Muscle layer of colon (tissue), 2 donors: ENCODE measurements around the gene TOR4A.

Source experiments
- H3K27ac ChIP-seq: one replicate; pipeline ENCODE4 v1.7.0; 2013; ENCODE audit warnings: low read depth, mild to moderate bottlenecking, low read length, moderate library complexity
- H3K27me3 ChIP-seq, 2 donors: one replicate each; pipeline ENCODE4 v1.7.0; 2013; ENCODE audit warnings: low read length in 2 of 2, mild to moderate bottlenecking in 2 of 2; ENCODE audit not compliant: insufficient read depth in 2 of 2, control insufficient read depth in 1 of 2
- H3K36me3 ChIP-seq: one replicate; pipeline ENCODE4 v1.7.0; 2013; ENCODE audit warnings: mild to moderate bottlenecking, low read length; ENCODE audit not compliant: insufficient read depth
- H3K4me1 ChIP-seq: one replicate; pipeline ENCODE4 v1.7.0; 2013; ENCODE audit warnings: mild to moderate bottlenecking, low read length; ENCODE audit not compliant: insufficient read depth
- H3K4me3 ChIP-seq, 2 donors: one replicate each; pipeline ENCODE4 v1.7.0; 2013; ENCODE audit warnings: low read length in 2 of 2, low read depth in 1 of 2, mild to moderate bottlenecking in 1 of 2, moderate library complexity in 1 of 2
- H3K9ac ChIP-seq: one replicate; pipeline ENCODE4 v1.7.0; 2013; ENCODE audit warnings: low read length
- H3K9me3 ChIP-seq: one replicate; pipeline ENCODE4 v1.7.0; 2013; ENCODE audit warnings: mild to moderate bottlenecking, low read length
- donor health status: abdominal sarcoma.
- donor health status: Adenocarcinoma of cecum.

The TOR4A gene

DNA sequence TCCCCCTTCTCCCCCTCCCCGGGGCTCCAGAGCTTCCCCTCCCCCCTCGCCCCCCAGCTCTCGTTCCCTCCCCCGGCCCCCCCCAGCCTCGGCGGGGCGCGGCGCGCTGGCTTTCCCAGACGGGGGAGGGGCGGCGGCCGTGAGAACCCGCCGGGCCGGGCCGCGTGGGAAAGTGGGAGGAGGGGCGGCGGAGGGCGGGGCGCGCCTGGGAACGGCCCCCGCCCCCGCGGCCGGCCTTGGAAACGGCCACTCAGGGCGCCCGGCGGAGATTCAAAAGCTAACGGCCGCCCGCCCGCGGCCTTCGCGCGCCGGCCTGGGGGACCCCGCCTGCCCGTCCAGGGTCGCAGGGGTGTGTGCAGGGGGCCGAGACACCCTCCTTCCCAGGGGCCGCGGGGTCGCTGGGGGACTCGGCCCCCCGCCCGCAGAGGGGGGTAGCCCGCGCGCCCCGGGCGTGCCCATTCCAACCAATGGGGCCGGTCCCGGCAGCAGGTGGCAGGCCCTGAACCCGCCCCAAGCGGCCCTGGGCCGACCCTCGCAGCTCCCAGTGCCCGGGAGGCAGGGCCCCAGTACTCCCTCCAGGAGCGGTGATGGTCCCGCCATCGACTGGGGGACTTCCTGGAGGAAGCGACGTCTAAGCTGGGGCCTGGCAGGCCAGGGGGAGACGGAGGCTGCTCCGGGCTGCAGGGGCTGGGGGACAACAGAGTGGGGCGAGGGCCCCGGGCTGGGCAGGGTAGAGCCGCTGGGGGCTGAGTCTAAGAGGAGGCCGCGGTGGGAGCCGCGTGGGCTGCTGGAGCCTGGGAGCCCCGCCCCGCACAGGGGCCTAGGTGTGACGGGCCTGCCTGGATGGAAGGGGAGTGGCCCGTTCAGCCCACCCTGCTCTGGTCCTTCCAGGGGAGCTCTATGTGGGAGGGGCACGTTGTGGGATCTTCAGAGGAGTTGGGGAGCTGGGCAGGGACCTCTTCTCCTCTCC lies 38.8 kb downstream of the TOR4A start:
- no peaks in the 10 kb centered on the region for H3K9me3 ChIP-seq
- peaks cover 0 to 29% of the 10 kb centered on the region in 2 donors for H3K27me3 ChIP-seq
- no peaks in the 10 kb centered on the region for H3K36me3 ChIP-seq
- no peak overlapping the region for H3K27ac ChIP-seq
- no peaks in the 10 kb centered on the region for H3K4me1 ChIP-seq
- H3K4me3 ChIP-seq = no peak overlapping the region
- H3K9ac ChIP-seq = no peak overlapping the region

DNA sequence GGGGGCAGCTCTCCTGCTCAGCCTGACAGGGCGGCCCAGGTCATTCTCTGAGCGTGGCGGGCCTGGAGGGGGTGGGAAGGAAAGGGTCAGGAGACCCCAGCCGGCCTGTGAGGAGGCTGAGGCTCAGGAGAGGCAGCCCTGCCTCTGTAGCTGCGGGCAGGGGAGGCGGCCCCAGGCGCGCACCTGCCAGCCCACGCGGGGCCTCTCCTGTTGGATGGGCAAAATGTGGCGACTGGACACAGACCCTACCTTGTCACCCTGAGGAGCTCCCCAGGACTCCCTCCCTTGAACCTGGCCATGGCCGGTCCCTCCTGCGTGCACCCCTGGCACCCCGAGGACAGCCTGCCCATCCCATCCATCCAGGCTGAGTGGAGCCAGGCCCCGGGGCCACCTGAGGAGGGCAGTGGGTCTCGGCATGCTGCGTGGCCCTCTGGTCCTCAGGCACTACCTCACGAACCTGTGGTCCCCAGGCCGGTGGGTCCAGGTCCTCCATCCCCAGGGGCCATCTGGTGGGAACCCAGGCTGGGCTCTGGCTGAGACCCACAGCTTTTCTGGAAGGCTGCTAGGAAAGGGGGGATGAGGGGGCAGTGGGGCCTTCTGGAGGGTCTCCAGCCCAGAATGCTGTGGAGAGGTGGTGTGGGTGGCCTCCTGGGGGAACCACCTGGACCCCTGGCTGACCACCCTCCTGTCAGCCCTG lies 39.6 kb downstream of the TOR4A start:
- H3K9me3 ChIP-seq = no peaks in the 10 kb centered on the region
- peaks cover 0 to 29% of the 10 kb centered on the region in 2 donors for H3K27me3 ChIP-seq
- H3K4me1 ChIP-seq = no peaks in the 10 kb centered on the region
- no peaks in the 10 kb centered on the region for H3K36me3 ChIP-seq
- no peak overlapping the region for H3K4me3 ChIP-seq
- no peak overlapping the region for H3K9ac ChIP-seq
- H3K27ac ChIP-seq = no peak overlapping the region

DNA sequence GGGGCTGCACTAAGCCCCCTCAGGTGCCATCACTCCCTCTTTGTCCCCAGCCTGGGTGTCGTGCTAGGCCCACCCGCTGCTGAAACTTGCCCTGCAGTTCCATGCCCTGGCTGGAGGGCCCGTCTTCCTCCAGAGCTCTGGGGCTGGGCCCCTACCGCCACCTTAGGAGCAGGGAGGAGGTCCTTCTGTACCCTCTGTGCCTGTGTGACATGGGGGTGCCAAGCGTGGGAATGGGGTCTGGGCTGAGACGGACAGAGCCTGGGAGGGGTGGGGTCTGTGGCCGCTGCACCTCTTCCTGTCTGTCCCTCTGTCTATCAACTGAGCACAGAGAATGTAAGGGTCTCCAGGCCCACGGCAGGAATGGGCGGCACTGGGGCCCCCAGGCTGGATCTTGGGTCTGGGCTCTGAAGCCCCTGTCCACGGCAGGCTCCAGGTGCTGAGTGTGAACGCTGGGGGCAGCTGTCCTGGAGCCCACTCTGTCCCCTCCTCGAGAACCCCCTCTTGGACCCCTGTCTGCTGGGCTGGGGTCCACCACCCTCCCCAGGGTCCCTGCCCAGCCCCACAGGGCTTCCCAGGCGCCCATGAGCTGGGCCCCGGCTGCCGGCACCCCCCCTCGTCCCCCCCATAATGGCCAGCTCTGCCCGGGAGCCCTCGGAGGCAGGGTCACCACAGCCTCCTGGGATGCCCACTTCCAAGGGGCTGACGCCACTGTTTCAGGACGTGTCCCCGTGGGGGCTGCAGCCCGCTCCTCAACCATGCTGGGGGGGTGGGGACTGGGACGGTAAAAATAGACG lies 40.4 kb downstream of the TOR4A start:
- H3K4me3 ChIP-seq = no peak overlapping the region
- H3K4me1 ChIP-seq = no peaks in the 10 kb centered on the region
- H3K9ac ChIP-seq = no peak overlapping the region
- H3K27me3 ChIP-seq = peaks cover 0 to 29% of the 10 kb centered on the region in 2 donors
- no peaks in the 10 kb centered on the region for H3K36me3 ChIP-seq
- no peaks in the 10 kb centered on the region for H3K9me3 ChIP-seq
- no peak overlapping the region for H3K27ac ChIP-seq

DNA sequence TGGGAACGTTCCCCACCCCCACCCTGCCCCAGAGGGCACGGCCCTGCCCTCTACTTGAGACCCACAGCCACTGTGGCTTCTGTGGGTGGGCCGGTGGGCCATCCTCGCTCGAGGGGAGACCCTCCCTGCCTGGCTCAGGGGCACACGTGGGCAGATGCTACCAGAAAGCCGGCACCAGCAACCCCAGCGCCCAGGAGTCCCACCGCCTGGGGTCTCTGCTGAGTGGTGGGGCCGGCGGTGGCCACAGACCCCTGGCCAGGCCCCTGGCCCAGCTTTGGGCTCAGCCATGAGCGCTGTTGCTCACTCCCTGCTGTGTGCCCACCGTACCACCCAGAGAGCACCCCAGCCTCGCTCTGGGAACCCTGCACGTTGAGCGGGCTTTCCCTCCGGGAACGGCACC lies 41.1 kb downstream of the TOR4A start:
- Histone ChIP-seq H3K27ac (no peak overlapping the region), H3K9me3 (no peaks in the 10 kb centered on the region), H3K36me3 (no peaks in the 10 kb centered on the region), H3K27me3 (peaks cover 0 to 29% of the 10 kb centered on the region in 2 donors), H3K4me1 (no peaks in the 10 kb centered on the region), H3K4me3 (no peak overlapping the region), H3K9ac (no peak overlapping the region)

DNA sequence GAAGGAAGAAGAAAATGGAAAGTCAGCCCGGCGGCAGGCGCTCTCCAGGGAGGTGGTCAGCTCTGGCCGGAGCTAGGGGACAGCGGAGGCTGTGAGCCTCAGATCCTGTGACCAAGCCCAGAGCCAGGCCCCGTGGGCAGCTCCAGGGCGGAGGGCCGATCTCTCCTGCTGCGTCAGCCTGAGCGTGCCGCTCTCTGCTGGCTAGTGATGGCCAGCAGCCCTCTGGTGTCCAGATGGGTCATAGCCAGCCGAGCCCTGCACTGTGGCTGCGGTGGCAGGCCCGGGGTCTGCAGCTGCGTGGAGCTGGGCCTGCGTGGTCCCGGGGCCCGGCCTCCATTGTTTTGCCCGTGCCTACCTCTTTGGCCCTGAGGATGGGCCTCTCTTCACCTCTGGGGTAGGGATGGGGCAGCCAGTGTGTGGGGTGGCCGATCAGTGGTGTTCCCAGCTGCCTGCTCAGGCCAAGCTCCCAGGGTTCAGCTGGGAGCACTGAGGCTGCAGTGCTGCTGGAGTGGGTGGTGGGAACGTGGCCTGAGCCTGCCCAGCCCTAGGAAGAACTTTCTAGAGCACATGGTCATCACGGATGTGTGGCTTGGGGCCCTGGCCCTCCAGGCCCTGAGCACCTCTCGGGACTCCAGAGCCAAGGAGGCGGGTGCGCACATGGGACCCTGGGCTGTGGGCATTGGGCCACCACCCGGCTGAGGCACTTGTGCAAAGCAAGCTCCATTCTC lies 41.6 kb downstream of the TOR4A start:
- no peak overlapping the region for H3K4me3 ChIP-seq
- H3K36me3 ChIP-seq = no peaks in the 10 kb centered on the region
- H3K27ac ChIP-seq = no peak overlapping the region
- H3K4me1 ChIP-seq = no peaks in the 10 kb centered on the region
- H3K27me3 ChIP-seq = peaks cover 0 to 29% of the 10 kb centered on the region in 2 donors
- H3K9ac ChIP-seq = no peak overlapping the region
- H3K9me3 ChIP-seq = no peaks in the 10 kb centered on the region

DNA sequence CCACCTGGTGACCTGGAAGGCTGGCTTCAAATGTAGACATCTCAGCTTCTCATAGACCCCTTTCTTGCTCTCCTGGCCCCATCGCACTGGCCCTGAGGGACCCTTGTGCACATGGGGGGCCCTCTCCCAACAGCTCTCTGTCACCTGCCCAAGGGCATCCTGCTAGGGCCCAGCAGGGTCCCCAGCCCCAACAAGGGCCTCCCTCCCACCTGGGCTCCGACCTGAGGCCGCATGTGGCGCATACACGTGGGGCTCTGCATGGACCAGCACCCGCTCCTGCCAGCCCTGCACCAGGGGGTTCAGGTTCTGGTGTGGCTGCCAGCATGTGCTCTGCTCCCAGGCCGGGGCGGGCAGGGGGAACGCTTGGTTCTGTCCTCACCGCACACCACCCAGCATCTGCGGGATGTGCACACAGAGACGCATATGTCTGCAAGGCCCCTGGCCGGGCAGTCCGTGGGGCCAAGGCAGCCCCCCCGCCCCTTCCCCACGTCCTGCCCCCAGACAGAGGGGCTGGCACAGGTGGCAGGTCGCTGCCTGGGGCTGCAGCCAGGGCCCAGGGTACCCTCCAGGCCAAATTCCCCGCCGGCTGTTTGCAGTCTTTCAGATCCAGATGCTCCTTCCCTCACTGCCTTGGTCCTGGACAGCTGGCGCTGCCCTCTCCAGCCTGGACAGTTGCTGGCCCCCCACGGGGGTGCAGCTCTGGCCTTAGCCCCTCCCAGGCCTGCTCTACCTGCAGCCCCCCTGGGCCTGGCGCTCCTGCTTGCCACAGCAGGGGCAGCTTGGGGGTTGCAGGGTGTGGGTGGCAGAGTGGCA lies 42.4 kb downstream of the TOR4A start:
- Histone ChIP-seq H3K9me3 (no peaks in the 10 kb centered on the region), H3K27ac (no peak overlapping the region), H3K27me3 (peaks cover 0 to 29% of the 10 kb centered on the region in 2 donors), H3K36me3 (no peaks in the 10 kb centered on the region), H3K9ac (no peak overlapping the region), H3K4me3 (no peak overlapping the region), H3K4me1 (no peaks in the 10 kb centered on the region)

DNA sequence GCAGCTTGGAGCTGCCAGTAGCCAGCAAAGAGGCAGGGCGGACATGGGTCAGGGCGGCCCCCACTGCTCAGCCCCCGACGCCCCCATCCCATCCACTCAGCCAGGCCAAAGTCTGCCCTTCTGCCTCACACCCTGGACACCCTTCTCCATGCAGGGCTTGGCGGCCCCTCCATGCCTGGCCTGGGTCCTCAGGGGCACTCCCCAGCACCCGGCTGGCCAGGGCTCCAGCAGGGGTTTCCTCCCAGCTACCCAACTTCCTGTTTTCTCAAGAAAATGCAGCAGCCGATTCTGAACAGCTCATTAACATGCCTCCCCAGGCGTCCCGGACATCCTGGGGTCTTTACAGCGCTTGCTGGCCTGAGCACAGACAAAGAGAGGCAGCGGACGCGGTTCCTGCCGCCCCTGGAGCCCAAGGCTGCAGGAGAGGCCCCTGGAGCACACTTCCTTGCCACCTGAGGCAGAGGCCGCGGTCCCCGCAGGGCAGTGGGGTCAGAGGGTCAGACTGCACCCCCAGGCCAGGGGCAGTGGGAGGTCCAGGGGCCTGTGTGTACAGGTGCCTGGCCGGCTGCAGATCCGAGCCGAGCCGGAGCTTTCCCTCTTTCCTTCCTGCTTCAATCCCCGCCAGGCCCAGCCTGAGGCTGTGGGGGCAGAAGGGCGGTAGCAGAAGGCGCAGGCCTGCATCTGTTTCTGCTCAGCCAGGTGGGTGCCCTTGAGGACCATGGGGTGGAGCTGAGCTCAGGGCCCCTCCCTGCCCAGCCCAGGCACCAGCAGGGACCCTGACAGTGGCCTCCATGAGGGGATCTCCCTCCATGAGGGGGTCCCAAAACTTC lies 43.2 kb downstream of the TOR4A start:
- H3K36me3 ChIP-seq = no peaks in the 10 kb centered on the region
- H3K27me3 ChIP-seq = peaks cover 0 to 22% of the 10 kb centered on the region in 2 donors
- no peak overlapping the region for H3K4me3 ChIP-seq
- H3K9me3 ChIP-seq = no peaks in the 10 kb centered on the region
- no peak overlapping the region for H3K27ac ChIP-seq
- no peak overlapping the region for H3K9ac ChIP-seq
- H3K4me1 ChIP-seq = no peaks in the 10 kb centered on the region

DNA sequence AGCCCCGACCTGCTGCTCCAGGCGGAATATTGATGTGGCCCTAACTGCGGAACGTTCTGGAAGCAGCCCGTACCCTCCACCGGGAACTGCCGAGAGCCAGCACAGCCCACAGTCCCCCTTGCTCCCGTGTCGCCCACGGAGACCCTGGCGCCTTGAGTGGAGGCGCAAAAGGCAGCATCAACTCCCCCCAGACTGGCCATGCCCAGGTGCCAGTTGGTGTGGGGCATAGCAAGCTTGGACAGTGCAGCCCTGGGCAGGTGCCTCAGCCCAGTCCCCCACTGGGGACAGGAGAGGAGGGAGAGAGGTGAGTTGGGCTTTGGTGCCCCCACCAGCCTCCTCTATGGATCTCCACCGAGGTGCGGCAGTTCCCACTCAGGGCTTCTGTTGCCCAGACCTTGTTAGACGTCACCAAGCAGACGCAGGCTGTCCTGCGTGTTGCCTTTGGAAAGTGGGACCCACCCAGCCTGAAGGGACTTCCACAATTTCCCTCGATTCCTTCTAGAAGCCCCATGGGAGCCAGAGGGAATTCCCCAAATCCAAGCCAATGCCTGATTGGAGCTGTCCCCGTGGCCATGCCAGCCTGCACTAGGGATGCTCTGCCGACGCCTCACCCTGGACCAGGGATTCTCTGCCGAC lies 44.3 kb downstream of the TOR4A start:
- Histone ChIP-seq H3K27ac (no peak overlapping the region), H3K4me3 (no peak overlapping the region), H3K9ac (no peak overlapping the region), H3K27me3 (peaks cover 0 to 14% of the 10 kb centered on the region in 2 donors), H3K9me3 (no peaks in the 10 kb centered on the region), H3K4me1 (no peaks in the 10 kb centered on the region), H3K36me3 (no peaks in the 10 kb centered on the region)

DNA sequence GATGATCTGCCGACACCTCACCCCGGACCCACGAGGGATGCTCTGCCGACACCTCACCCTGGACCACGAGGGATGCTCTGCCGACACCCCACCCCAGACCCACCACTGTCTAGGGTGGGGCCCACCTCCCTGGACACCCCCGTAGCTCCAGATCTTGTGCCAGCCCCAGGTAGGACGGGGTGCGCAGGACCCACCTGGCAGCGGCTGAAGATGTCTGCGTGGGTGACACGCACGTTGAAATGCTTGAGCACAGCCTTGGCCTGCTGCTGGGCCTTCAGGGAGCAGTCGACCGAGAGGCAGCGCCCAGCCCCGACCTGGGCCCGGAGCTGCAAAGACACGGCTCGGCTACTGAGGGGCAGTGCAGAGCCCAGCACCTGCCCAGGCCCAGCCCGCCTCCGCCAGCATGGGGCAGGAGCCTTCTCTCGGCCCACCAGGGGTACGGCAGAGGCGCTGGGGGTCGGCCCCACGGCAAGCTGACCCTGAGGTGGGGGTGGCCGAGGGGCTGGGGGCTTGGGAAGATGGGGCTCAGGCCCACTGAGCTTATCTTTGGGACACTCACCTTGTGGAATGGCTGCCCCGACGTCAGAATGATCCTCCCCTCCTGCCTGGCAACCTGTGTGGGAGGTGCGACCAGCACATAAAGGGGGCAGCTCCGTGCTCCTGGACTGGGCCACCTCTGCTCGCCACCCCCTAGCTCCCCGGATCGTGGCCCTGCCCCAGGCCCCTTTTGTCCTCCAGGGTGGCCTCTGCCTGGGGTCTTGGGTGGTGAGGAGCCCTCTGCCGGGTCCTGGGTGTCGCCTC lies 46.2 kb downstream of the TOR4A start:
- Histone ChIP-seq H3K27ac (no peak overlapping the region), H3K9me3 (no peaks in the 10 kb centered on the region), H3K36me3 (no peaks in the 10 kb centered on the region), H3K4me3 (no peak overlapping the region), H3K27me3 (peaks cover 0 to 3% of the 10 kb centered on the region in 2 donors), H3K9ac (no peak overlapping the region), H3K4me1 (no peaks in the 10 kb centered on the region)
